T47D (cell line): ENCODE data around the gene NEDD4L.

Experiments used
- DNase-seq, 2 experiments: peaks; one replicate each; pipeline versions ENCODE4 v3.0.0 to v3.0.0-alpha.2; 2011 to 2012; ENCODE audit warnings: low read depth in 1 of 2, low spot score in 1 of 2
- JUND ChIP-seq: IDR thresholded peaks from 2 replicates; pipeline ENCODE4 v1.6.1; 2012; ENCODE audit warnings: low read depth
- in situ Hi-C: cut with HindIII; loops from 2 replicates; pipeline ENCODE4 v1.10.0; 2016; ENCODE audit warnings: low sequenced_read_pairs, low pct_unique_long_range_greater_than_20kb

The NEDD4L gene

GRCh38 chr18:58386780-58387179 is 342.8 kb downstream of the NEDD4L start:
- in situ Hi-C loops, result no loop called here
- DNase-seq, result no peak

GRCh38 chr18:58387716-58388115 is 343.7 kb downstream of the NEDD4L start:
- no peak for TF ChIP-seq JUND
- in situ Hi-C loops, result no loop called here
- DNase-seq, result no peak

More at GRCh38 chr18:58386780-58387179, 342.8 kb downstream of the NEDD4L start:
- no peak for TF ChIP-seq JUND

- in situ Hi-C loops, result no loop called here
- no peak for TF ChIP-seq JUND
- no peak for DNase-seq
Measured at GRCh38 chr18:58388736-58389135, 344.7 kb downstream of the NEDD4L start.

- in situ Hi-C loops, result no loop called here
Measured at GRCh38 chr18:58389745-58390144, 345.7 kb downstream of the NEDD4L start.

GRCh38 chr18:58390399-58390798 is 346.4 kb downstream of the NEDD4L start:
- no peak for DNase-seq
- in situ Hi-C loops, result no loop called here
- no peak for TF ChIP-seq JUND

More at GRCh38 chr18:58389745-58390144, 345.7 kb downstream of the NEDD4L start:
- TF ChIP-seq JUND, result no peak
- DNase-seq, result no peak

GRCh38 chr18:58391231-58391825 is 347.3 kb downstream of the NEDD4L start:
- in situ Hi-C loops, result no loop called here
- no peak for DNase-seq
- no peak for TF ChIP-seq JUND

GRCh38 chr18:58391932-58392323 is 347.9 kb downstream of the NEDD4L start:
- in situ Hi-C loops, result no loop called here
- TF ChIP-seq JUND, result no peak
- no peak for DNase-seq

DNA sequence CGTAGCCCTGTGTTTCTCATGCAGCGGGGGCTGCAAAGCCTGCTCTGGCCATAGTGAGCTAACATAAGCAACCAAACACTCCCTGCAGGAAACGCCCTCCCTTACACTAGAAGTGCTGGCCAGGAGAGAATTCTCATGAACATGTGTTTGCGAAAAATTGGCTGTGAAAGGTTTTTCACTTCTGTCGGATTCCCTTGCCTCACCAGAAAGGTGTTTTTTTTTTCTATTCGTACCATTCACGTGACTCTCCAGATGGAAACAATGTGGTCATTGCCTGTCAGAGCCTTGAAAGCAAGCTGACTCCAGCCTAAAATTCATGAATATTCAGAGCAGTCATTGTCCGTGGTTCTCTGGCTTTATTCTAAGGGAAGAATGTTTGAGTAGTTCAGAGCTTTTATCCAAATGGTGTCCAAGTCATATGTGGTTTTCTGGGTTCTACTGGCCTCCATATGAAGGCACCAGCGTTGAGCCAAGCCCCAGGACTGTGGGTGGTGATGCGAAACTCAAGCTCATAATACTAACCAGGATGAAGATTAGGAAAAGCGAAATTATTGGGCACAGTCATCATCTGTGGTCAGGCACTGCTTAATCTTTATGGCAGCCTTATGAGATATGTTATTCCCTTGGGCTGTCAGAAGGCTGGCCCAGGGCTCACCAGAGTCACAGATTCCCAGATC is 348.4 kb downstream of the NEDD4L start:
- TF ChIP-seq JUND, result no peak
- no peak for DNase-seq
- in situ Hi-C loops, result no loop called here

DNA sequence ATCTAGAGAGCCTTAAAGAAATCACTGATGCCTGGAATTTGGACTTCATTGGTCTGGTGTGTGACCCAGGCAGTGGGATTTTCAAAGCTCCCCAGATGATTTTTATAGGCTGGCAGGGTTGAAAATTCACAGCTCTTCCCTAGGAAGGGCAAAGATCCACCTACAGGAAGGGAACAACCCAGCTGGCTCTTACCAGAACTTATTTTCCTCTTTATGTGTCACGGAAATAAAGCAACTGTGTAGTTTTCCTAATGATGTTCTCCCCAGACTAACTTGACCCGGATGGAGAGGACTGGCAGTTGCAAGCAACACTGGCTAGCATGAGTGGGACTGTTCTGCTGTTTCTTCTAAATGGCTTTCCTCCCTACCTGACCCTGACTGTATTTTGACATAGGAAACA is 349.3 kb downstream of the NEDD4L start:
- no peak for DNase-seq
- TF ChIP-seq JUND, result no peak
- in situ Hi-C loops, result no loop called here

GRCh38 chr18:58394046-58394445 is 350.0 kb downstream of the NEDD4L start:
- no peak for DNase-seq
- in situ Hi-C loops, result no loop called here
- no peak for TF ChIP-seq JUND

DNA sequence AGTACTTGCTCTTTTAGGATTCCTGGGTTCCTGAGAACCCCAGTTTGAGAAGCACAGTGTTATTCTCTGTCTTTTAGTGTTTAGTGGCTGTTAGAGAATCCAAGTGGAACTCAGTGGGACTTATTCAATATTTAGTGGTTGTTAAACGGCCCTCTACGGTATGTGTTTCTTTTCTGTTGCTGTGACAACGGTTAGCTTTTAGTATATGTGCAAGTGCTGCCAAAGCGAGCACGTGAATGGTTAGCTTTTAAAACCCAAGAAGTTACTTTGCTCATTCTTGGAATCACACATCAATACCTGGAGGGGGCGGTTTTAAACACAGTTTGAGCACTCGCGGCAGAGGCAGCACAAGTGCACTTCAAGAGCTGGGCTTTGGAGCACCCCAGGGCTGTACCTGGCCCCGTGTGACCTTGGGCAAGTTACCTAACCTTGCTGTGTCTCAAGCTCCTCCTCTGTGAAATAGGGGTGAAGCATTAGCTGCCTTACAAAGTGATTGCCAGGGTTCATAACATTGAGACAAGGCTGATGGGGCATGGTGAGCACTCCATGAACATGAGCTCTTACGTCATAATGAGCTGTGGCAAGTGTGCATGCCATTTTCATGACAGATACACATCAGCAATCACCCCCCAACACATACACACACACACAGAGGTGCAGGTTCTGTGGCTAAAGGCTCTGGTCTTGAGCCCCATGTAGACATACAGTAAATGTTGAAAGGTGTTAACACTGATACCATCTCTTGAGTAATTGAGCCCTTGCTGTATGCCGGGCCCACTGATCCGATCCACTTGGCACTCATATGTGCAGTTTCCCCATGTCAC is 350.8 kb downstream of the NEDD4L start:
- in situ Hi-C loops, result no loop called here
- no peak for DNase-seq
- TF ChIP-seq JUND, result no peak

DNA sequence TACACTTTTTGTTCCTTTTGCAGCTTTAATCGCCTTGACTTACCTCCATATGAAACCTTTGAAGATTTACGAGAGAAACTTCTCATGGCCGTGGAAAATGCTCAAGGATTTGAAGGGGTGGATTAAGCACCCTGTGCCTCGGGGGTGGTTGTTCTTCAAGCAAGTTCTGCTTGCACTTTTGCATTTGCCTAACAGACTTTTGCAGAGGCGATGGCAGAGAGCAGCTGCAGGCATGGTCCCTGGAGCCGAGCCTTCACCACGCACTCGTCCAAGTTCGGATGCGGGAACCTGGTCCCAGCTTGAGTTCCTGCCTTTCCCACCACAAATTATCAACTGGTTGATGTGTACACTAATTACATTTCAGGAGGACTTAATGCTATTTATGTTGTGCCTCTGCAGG is 352.1 kb downstream of the NEDD4L start:
- no peak for TF ChIP-seq JUND
- in situ Hi-C loops, result no loop called here
- no peak for DNase-seq

DNA sequence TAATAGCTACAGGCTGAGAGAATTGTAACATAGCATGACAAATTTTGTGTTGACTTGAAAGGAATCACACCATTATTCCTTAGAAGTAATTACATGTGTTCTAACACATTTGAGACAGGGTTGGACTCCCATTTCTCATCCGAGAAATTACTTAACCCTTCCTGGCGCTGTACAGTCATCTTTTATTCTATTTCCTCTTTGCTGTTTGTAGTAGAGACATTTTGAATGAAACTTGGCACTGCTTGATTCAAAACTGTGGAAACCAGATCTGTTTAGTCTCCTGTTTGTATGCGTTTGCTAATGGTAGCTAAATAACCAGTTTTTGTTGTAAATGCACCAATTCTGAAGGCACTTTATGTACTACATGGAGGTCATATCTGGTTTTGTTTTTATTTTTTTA is 352.9 kb downstream of the NEDD4L start:
- TF ChIP-seq JUND, result no peak
- in situ Hi-C loops, result no loop called here
- DNase-seq, result no peak
